Activated CD8-positive, alpha-beta memory T cell treated with anti-CD3 and anti-CD28 coated beads for 36 hours (primary cell): Measurements from ENCODE around the gene ULK4. TPM values are rescaled to one million over a fixed set of nuclear protein-coding genes. Genes with fewer than 3 reads are reported as not detected.
"Not testable (repeated sequence)": the region's sequence is repeated elsewhere in the genome, so short reads cannot be mapped to it uniquely, and the experiment has no call there.

ENCODE experiments used
- CTCF ChIA-PET: fragments of 350-600 bp; sonication (Branson Sonifier 250); formaldehyde crosslinking; loops from one replicate; lab custom pipeline; 2021; ENCODE audit warnings: antibody characterized with exemption; lab: Charles Lee
- POLR2A ChIA-PET: fragments of 350-600 bp; sonication (Branson Sonifier 250); formaldehyde crosslinking; loops from one replicate; lab custom pipeline; 2021; ENCODE audit warnings: antibody characterized with exemption; lab: Charles Lee
- total RNA-seq, 2 experiments: library from RNA; stranded (reverse); gene quantifications; one replicate each; pipeline ENCODE4 v1.2.3, GENCODE V29; 2021

Gene ULK4
- total RNA-seq, 2 experiments from 2014 or later, result 11.8 to 12.3 TPM

DNA sequence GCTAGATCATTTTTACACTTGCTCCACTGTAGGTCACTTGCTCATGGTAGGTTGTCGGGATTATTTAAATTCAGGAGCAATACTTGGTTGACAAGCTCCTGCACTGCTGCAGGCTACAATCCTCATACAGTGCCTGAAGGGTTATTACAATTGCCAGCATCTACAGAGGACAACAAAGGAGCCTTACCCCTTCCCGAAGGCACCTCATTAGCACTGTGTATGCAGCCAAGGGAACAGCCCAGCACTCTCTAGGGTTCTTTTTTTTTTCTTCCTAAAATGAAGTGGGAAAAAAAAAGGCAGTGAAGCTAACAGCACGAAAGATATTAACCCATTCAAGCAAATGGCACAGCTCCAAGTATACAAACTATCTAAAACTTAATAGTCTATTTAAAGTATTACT lies 142.7 kb downstream of the ULK4 start:
- CTCF ChIA-PET, result no interaction called here
- POLR2A ChIA-PET, result no interaction called here

DNA sequence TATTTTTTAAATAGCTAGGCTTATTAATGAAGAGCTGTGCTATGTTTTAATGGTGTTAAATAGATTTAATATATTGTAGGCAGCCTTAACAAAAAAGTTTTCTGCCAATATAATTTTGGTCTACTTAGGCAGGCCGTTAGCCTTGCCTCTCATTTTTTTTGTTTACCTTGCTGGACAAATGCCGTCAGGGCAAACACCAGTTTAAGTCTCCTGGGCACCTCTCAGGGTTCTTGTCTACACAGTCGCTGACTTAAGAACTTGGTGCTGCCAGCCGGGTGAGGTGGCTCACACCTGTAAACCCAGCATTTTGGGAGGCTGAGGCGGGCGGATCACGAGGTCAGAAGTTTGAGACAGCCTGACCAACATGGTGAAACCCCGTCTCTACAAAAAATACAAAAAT lies 153.3 kb downstream of the ULK4 start:
- ChIA-PET POLR2A (no interaction called here), CTCF (no interaction called here)

DNA sequence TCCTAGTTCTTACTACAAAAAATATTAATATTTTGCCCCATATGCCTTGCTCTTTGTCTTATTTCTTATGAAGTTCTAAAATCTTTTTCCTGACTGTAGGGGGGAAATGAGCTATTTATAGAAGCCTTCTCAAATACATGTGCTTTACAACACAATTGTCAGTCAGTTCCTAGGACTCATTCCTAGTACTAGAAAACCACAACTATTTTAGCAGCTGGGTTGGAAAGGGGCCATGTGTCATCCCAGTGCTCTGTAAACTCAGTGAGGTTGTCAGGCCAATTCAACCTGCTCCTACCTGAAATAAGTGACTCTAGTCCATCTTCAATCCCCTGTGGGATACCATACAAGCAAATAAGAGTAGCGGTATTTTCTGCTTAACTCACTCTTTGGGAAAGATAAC lies 153.8 kb downstream of the ULK4 start:
- CTCF ChIA-PET, result no interaction called here
- POLR2A ChIA-PET, result no interaction called here

DNA sequence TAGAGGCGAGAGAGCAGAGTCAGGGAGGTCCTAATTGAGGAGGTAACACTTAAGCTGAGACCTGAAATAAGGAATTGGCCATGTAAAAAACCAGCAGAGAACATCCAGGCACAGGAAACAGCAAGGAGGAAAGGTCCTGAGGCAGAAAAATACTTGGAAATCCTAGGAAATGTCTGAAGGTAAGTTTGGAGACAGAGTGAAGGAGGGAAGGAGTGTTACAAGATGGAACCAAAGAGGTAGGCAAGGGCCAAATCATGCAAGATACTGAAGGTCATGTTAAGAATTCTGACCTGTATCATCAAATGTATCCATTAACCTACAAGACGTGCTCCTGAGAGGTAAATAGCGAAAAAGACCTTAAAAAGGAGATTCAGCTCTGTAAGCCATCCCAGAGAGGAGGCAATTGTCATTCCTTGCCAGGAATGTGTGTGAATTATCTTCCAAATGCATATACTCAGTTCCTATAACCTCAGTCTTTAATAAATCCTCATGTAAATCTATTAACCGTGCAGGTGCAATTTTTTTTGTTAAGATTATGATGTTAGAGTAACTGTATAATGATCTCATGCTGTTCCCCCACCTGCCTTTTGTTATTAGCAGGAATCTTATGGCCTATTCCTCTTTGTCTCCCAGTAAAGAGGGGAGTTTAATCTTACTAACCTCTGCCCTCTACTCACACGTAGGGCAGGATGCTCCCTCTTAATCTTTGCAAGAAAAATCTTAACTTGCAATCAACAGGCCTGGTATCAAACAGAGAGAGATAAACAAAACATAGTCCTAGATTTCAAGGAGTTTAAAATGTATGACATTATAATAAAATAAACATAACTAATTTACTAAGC lies 166.9 kb downstream of the ULK4 start:
- CTCF ChIA-PET, result no interaction called here
- POLR2A ChIA-PET, result no interaction called here

DNA sequence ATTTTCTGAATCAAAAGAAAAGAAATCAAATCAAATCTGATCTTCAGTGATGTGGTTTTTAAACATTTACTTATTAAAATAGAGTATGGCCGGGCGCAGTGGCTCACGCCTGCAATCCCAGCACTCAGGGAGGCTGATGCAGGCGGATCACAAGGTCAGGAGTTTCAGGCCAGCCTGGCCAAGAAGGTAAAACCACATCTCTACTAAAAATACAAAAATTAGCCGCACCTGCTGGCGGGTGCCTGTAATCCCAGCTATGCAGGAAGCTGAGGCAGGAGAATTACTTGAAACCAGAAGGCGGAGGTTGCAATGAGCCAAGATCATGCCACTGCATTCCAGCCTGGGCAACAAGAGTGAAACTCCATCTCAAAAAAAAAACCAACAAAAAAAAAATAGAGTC lies 169.1 kb downstream of the ULK4 start:
- ChIA-PET POLR2A (no interaction called here), CTCF (no interaction called here)

DNA sequence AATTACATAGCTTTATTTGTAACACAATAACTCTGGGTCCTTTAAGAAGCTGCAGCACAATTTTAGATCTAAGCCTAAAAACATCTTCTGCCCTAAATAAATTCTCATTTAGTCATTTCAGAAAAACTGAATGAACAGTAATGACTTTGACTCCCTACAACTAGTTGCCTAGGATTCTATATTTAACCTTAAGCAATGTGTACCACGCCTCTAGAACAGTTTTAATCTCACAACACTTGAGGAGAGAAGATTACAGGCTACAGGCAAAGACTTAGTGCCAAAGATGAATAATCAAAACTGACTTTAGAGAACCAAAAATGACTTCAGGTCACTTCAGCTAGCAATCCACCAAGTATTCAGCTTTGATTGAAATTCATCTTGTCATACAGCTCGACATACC lies 192.8 kb downstream of the ULK4 start:
- POLR2A ChIA-PET, result no interaction called here
- CTCF ChIA-PET, result interaction anchor here (0.6 kb wide), 1 partner anchor 223 kb away, joined by 3 read pairs; no protein-coding TSS in a partner anchor

DNA sequence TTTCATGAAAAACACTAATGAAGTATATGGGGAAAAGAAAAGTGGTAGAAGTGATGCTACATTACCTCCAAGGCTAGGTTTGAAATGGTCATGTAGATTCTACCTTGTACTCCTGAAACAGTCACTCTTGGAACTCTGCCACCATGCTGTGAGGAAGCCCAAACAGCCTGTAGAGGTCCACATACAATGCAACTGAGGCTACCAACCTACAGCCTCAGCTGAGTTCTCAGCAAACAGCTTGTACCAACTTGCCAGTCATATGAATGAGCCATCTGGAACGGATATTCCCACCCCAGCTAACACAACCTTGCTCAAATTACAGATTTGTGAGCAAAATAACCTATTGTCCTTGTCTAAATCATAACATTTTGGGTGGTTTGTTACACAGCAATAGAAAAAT lies 193.5 kb downstream of the ULK4 start:
- ChIA-PET POLR2A (no interaction called here), CTCF (interaction anchor here (0.6 kb wide), 1 partner anchor 222 kb away, joined by 3 read pairs; no protein-coding TSS in a partner anchor)

DNA sequence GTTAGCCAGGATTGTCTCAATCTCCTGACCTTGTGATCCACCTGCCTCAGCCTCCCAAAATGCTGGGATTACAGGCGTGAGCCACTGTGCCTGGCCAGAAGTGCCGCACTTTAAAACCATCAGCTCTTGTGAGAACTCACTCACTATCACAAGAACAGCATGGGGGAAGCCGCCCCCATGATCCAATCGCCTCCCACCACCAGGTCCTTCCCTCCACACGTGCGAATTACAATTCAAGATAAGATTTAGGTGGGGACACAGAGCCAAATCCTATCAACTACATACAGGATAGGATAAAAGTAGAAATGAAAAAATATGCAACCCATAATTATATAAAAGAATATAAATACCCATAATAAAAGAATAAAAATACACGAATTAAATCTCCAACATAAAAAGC lies 199.0 kb downstream of the ULK4 start:
- CTCF ChIA-PET, result interaction anchor here (0.6 kb wide), 1 partner anchor 85 kb away, joined by 3 read pairs; no protein-coding TSS in a partner anchor
- POLR2A ChIA-PET, result not testable (repeated sequence)

DNA sequence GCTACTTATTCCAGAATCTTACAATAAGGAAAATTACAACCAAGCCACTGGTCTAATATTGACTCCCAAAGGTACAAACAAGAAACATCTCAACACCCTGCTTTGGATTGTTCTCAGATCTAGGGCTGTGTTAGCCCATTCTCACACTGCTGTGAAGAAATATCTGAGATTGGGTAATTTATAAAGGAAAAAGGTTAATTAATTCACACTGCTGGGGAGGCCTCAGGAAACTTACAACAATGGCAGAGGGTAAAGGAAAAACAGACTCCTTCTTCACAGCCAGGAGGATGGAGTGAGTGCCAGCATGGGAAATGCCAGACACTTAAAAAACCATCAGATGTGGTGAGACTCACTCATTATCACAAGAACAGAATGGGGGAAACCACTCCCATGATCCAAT lies 208.3 kb downstream of the ULK4 start:
- POLR2A ChIA-PET, result no interaction called here
- CTCF ChIA-PET, result no interaction called here

DNA sequence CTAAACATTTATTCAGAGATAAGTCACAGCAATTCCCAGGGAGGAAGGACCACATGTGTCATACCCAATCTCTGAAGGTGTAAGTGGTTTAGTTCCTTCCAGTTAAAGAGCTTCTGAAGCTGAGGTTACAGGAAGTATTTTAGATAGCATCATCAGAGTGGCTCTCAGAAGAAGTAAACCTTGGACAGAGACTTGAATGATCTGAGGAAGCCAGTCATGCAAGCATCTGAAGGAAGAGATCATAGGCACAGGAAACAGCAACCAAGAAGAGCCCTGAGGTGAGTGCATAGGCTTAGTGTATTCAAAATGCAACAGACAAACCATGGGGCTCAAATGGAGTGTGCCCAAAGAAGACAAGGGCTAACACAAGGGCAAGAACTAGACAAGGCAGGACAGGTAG lies 210.3 kb downstream of the ULK4 start:
- POLR2A ChIA-PET, result interaction anchor here (0.6 kb wide), 1 partner anchor 813 kb away, joined by 3 read pairs; no protein-coding TSS in a partner anchor
- CTCF ChIA-PET, result no interaction called here

DNA sequence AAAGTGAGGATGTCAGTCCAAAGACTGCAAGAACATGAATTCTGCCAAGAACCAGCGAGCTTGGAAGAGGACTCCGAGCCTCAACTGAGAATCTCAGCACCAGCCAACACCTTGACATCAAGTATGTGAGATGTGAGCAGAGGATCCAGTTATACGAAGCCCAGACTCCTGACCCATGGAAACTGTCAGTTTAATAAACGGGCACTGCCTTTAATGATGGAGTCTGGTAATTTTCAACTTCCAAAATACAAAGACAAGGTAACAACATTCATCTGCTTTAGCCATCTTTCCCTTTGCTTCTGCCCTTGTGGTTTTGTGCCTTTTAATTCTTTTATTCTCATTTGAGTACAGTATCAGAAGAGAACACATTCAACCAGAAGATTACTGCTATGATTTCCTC lies 211.9 kb downstream of the ULK4 start:
- POLR2A ChIA-PET, result no interaction called here
- CTCF ChIA-PET, result no interaction called here

DNA sequence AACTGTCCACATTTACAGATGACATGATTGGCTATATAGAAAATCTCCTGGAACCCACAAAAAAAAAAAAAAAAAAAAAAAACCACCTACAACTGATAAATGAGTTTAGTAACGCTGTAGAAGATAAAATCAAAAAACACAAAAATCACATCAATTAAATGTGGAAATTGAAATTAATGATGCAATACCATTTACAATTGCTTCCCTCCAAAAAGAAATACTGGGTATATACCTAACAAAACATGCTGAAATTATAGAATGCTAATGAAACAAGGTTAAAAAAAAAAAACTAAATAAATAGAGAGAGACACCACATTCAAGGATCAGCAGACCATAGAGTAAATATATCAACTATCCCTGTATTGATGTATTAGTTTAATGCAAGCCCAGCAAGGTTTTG lies 215.7 kb downstream of the ULK4 start:
- POLR2A ChIA-PET, result no interaction called here
- CTCF ChIA-PET, result no interaction called here

DNA sequence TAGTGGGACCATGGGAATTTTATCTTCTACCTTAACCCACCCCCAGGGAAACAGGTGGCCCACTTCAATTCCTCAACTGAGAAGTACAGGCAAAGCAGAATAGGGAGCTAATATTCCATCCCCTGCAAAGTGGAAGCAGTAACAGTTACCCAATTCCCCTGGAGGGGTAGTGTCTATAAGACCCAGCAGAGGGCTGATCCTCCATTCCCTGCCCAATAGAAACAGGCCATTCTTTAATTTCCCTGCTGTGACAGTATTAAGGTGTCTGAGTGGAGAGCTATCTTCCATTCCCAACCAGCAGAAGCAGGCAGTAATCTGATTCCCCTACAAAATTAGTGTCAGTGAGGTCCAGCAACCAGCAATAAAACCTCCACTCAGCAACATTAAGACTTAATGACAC lies 219.8 kb downstream of the ULK4 start:
- ChIA-PET POLR2A (no interaction called here), CTCF (no interaction called here)

DNA sequence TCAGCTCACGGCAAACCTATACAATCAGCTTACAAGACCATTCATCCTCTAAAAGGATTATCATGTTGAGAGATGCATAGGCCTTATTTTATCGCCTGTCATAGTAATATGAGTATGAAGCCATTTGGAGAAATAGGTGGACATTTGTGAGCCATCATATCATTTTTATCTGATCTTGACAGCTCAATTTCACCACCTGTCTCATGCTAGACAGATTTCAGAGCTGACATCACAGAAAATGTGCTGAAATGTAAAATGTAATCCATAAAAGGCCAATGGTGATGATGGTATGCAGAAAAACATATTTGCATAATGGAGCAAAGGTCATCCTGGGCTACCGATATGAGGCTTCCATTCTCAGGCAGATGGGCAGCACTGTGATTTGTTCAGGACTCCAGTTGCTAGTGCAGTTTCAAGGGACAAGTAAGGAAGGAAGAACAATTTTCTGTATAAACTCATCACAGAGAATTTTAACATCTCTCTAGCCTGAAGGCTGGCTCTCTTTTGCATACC lies 221.5 kb downstream of the ULK4 start:
- CTCF ChIA-PET, result no interaction called here

DNA sequence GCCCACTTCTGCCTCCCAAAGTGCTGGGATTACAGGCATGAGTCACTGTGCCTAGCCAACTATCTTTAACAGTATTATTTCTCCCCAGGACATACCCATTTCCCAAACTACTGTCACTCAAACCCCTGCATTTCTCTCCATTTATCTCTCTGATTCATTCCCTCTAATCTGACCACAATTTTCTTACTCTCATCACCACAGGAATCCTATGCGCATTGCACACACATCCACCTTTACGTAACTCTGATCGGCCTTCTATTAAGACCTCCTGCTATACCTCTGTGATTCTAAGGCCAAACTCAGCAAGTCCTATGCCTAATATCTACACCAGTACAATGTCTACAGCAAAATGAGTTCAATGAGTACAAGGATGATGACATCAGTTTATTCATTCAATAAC lies 235.0 kb downstream of the ULK4 start:
- CTCF ChIA-PET, result no interaction called here

More for the DNA sequence above, 221.5 kb downstream of the ULK4 start:
- POLR2A ChIA-PET, result no interaction called here

DNA sequence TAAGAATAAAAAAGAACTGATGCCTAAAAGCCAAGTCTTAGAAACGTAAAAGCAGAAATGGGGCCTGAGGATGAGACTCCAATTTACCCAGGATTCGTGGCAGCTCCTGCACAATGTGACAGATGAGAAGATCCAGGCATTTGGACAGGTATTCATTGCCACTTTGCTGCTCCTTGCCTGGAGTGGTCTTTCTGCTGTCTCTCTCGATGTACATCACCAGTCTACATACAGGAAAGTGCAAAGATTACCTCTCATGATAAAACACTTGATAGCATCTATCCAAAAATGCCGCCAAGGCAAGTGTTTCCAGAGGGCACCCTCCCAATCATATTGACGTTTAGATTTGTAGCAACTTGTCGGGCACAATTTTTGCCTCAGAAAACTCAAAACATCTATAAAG lies 244.3 kb downstream of the ULK4 start:
- ChIA-PET CTCF (no interaction called here), POLR2A (no interaction called here)

More for the DNA sequence above, 235.0 kb downstream of the ULK4 start:
- POLR2A ChIA-PET, result no interaction called here

DNA sequence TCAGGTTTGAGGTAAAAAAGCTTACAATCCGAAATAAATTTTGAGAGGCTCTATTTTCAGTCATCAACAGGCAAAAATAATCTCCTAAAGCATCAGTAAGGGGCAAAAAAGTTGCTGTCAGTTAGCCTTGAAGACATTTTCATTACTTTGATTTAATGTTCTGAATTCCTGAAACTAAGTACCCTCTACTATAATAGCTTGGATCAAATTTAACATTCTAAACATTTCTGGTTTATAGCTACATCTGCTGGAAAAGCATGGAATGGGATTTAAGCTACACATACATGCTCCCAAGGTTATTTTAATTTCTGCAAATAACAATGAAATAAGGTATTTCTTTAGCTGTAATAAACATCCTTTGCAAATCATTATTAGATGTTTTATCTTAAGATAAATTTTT lies 245.4 kb downstream of the ULK4 start:
- ChIA-PET CTCF (no interaction called here), POLR2A (no interaction called here)

DNA sequence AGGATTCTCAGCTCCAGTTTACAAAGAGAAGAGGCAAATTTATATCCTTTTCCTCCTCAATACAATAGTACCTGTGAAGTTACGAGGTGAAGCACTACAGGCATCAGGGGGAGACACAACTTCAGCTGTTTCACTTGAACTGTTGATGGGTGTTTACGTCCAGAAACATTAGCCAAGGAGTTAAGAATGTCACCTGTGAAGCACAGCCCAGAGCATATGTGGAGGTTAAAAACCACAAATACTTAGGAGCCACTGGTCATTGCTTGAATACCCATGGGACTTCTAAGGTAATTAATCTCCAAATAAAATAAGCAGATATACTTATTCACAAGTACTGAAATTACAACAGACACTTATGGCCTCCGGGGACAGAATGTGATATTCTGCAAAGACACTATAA lies 246.5 kb downstream of the ULK4 start:
- CTCF ChIA-PET, result no interaction called here
- POLR2A ChIA-PET, result no interaction called here

DNA sequence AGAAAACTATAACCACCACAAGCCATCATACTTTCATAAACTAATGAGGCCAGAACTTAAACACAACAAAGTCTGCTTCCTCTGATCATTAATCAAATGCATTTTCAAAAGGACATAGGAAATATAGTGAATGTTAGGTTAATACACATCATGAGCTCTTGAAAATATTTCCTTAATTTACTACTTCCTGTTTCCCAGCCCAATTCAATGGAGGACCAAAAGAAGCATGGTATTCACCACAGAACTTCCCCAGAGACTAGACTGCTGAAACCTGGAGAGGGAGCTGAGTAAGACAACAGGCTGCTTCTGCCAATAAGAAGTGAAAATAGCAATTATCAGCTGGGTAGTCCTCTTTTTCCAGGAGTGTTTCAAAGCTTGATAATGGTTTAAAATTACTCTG lies 250.3 kb downstream of the ULK4 start:
- ChIA-PET POLR2A (no interaction called here), CTCF (no interaction called here)

DNA sequence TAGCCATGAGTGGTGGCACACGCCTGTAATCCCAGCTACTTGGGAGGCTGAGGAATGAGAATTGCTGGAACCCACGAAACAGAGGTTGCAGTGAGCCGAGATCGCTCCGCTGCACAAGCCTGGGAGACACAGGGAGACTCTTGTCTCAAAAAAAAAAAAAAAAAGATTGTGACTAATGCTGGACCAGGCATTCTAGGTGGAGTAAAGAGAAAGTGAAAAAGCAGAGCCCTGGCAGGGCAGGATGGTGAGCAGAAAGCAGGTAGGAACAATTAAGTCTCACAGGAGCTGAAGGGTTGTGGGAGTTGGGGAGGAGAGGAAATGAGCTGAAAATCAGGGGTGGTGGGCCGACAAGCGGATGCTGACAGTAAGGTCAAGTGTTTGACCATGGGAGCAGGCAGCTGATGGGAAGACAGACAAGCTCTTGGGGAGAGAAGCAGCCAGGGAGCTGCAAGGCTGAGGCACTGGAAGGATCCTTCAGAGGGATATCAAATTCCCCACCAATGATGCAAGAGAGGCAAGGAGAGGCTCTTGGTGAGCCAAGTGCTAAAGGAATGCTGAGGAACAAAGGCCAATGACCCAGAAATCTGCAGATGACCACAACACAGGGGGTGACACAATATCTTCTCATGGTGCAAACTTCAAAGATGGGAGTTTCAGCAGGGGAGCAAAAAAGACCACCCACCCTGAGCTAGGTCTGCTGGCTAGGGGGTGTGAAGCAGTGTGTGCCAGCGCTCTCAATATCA lies 251.1 kb downstream of the ULK4 start:
- CTCF ChIA-PET, result no interaction called here
- POLR2A ChIA-PET, result no interaction called here

DNA sequence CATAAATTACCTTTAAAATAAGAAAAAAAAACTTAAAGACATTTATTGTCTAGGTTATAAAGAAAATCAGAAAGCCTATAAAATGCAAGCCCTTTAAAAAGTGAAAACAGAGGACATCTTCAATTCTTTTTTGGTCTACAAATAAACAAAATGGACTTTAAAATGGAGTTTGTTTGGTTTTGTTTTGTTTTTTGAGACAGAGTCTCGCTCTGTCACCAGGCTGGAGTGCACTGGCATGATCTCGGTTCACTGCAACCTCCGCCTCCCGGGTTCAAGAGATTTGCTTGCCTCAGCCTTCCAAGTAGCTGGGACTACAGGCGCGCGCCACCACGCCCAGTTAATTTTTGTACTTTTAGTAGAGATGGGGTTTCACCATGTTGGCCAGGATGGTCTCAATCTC lies 252.7 kb downstream of the ULK4 start:
- POLR2A ChIA-PET, CTCF ChIA-PET: not testable (repeated sequence)
